Thyroid gland (tissue), 4 donors: ENCODE results near the gene NPAS2.

Experiments
- POLR2A ChIP-seq, 2 donors: fragments of 450-650 bp; IDR thresholded peaks; one replicate each; pipeline ENCODE4 v1.6.1; 2017; ENCODE audit warnings: antibody characterized with exemption in 2 of 2, mild to moderate bottlenecking in 2 of 2, moderate library complexity in 1 of 2
- TF ChIP-seq, protein P1 (sequence below), 6 experiments: fragments of 200-600 bp in 3 of 6; fragments of 450-650 bp in 3 of 6; sonication (generic) in 3 of 6; IDR thresholded peaks; one replicate each; pipeline ENCODE4 v1.5.1; 2016 to 2019; ENCODE audit warnings: antibody characterized with exemption in 6 of 6, mild to moderate bottlenecking in 2 of 6, inconsistent platforms in 1 of 6, moderate library complexity in 1 of 6

GRCh38 chr2:100791936-100792308 lies 28.0 kb upstream of the NPAS2 start:
- no peak for TF ChIP-seq POLR2A (IDR thresholded peaks at IDR 0.05)
- TF ChIP-seq, protein P1, sequence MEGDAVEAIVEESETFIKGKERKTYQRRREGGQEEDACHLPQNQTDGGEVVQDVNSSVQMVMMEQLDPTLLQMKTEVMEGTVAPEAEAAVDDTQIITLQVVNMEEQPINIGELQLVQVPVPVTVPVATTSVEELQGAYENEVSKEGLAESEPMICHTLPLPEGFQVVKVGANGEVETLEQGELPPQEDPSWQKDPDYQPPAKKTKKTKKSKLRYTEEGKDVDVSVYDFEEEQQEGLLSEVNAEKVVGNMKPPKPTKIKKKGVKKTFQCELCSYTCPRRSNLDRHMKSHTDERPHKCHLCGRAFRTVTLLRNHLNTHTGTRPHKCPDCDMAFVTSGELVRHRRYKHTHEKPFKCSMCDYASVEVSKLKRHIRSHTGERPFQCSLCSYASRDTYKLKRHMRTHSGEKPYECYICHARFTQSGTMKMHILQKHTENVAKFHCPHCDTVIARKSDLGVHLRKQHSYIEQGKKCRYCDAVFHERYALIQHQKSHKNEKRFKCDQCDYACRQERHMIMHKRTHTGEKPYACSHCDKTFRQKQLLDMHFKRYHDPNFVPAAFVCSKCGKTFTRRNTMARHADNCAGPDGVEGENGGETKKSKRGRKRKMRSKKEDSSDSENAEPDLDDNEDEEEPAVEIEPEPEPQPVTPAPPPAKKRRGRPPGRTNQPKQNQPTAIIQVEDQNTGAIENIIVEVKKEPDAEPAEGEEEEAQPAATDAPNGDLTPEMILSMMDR (IDR thresholded peaks at IDR 0.05), result no peak
